Lower leg skin (tissue), 3 donors: ENCODE data around the gene CADPS2.

Experiments
- CTCF ChIP-seq, 3 donors: fragments of 450-650 bp; IDR thresholded peaks; one replicate each; pipeline ENCODE4 v1.5.1; 2016; ENCODE audit warnings: antibody characterized with exemption in 3 of 3, mild to moderate bottlenecking in 3 of 3, moderate library complexity in 2 of 3
- POLR2A ChIP-seq, 2 donors: fragments of 450-650 bp; IDR thresholded peaks; one replicate each; pipeline ENCODE4 v1.6.1; 2016 to 2017; ENCODE audit warnings: antibody characterized with exemption in 2 of 2, mild to moderate bottlenecking in 1 of 2, moderate library complexity in 1 of 2

DNA sequence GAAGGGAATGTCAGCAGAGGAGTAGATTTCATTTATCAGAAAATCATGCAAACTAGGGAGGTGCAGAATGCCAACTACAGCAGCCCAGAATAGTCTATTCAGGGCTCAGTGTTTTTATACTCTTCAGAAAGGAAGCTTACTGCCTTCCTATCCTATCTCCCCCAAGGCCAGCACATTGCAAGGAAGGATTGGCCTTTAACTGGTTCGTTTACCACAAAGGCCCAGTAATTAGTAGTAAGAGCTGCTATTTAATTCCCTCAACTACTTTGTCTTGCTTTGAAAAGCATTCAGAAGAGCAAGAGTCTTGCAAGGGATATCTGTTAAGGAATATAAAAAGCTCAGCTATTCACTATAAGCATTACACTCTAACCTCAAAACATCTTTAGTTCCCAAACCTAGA lies 97.1 kb downstream of the CADPS2 start:
- TF ChIP-seq CTCF (IDR thresholded peaks at IDR 0.05) (no peak), POLR2A (IDR thresholded peaks at IDR 0.05) (no peak)
